NT2/D1 (cell line): ENCODE data around the gene MAPK14.

Experiments used
- SUZ12 ChIP-seq: IDR thresholded peaks from 2 replicates; pipeline ENCODE4 v1.6.1; 2011; ENCODE audit not compliant: insufficient read length, insufficient read depth; ENCODE audit errors: extremely low read depth
- YY1 ChIP-seq: IDR thresholded peaks from 2 replicates; pipeline ENCODE4 v1.6.1; 2011; ENCODE audit not compliant: insufficient read length, insufficient read depth
- ZNF274 ChIP-seq: IDR thresholded peaks from 2 replicates; pipeline ENCODE4 v1.6.1; 2011; ENCODE audit warnings: mild to moderate bottlenecking, low read depth, low read length

DNA sequence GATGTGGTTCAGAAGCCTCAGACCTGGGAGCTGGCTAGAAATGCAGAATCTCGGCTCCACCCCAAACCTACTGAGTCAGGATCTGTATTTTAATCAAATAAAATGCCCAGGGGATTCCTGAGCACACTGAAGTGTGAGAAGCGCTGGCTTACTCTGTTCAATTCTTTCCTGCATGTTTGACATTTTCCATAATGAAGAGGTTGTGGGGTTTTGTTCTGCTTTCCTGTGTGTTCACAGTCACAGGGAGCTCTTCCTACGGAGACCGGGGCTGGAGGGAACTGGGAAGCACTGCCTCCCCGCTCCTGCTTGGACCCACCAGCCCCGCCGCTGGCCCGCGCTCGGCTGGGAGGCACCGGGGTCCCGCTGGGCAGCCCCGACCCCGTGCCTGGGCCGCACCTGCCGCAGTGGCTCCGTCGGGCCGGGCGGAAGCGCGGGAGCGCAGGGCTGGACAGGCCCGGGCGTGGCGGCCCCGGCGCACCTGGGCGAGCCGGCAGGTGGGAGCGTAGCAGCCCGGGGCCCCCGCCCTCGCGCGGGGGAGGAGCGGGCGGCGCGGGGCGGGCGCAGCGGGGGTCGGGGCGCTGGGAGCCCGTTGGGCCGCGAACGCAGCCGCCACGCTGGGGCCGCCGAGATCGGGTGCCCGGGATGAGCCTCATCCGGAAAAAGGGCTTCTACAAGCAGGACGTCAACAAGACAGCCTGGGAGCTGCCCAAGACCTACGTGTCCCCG, 102.5 kb downstream of the MAPK14 start, which contains the start of gene MAPK13:
- TF ChIP-seq SUZ12 (no peak), YY1 (no peak), ZNF274 (no peak)
